Measurements from ENCODE around the gene MUC21.

The MUC21 gene

GRCh38 chr6:31031095-31031494, 47.6 kb downstream of the MUC21 start:
- TF ChIP-seq CTCF (IDR thresholded peaks at IDR 0.05) (no peak), ZFX (IDR thresholded peaks at IDR 0.05; ENCODE audit: borderline replicate concordance) (no peak)
- no peak overlapping the region for H3K27ac ChIP-seq

DNA sequence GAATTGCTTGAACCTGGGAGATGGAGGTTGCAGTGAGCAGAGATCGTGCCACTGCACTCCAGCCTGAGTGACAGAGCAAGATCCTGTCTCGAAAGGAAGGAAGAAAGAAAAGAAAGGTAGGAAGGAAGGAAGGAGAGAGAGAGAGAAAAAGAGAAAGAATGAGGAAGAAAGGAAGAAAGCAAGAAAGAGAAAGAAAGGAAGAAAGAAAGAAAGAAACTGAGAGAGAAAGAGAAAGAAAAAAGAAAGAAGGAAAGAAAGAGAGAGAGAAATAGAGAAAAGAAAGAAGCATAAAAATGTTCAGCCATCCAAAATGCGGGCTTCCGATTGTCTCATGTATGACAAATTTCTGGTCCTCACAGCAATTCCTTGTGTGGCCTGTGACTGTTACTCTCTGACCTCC, 49.6 kb downstream of the MUC21 start:
- TF ChIP-seq ZFX (IDR thresholded peaks at IDR 0.05; ENCODE audit: borderline replicate concordance) (no peak), CTCF (IDR thresholded peaks at IDR 0.05) (no peak)

DNA sequence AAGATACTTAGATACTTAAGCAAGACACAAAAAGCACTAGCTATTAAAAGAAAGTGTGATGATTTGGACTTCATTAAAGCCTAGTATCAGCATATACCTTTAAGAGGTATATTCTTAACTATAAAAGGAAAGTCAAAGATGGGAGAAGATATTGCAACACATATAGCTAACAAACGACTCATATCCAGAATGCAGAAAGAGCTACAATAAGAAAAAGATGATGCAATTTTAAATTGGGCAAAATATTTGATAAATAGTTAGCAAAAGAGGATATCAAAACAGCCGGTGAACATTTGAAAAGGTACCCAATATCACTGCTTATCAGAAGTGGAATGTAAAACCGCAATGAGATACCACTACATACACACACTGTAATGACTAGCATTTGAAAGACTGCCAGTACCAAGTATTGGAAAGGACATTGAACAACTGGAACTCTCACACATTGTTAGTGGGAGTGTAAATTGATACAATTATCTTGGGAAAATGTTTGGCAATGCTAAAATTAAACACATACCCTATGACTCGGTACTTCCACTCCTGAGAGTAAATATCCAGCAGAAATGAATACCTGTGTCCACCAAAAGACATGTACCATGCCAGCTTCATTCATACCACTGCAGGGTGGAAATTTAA, 52.5 kb downstream of the MUC21 start:
- TF ChIP-seq ZFX (IDR thresholded peaks at IDR 0.05; ENCODE audit: borderline replicate concordance) (no peak), CTCF (IDR thresholded peaks at IDR 0.05) (no peak)

More for the DNA sequence above, 49.6 kb downstream of the MUC21 start:
- H3K27ac ChIP-seq, result no peak overlapping the region

GRCh38 chr6:31037169-31037568, 53.7 kb downstream of the MUC21 start:
- no peak overlapping the region for H3K27ac ChIP-seq
- no peak for TF ChIP-seq CTCF (IDR thresholded peaks at IDR 0.05)
- TF ChIP-seq ZFX (IDR thresholded peaks at IDR 0.05; ENCODE audit: borderline replicate concordance), result no peak

More for the DNA sequence above, 52.5 kb downstream of the MUC21 start:
- no peak overlapping the region for H3K27ac ChIP-seq

GRCh38 chr6:31037682-31038081, 54.2 kb downstream of the MUC21 start:
- H3K27ac ChIP-seq, result no peak overlapping the region
- TF ChIP-seq CTCF (IDR thresholded peaks at IDR 0.05) (no peak), ZFX (IDR thresholded peaks at IDR 0.05; ENCODE audit: borderline replicate concordance) (no peak)

GRCh38 chr6:31038559-31038958, 55.0 kb downstream of the MUC21 start:
- TF ChIP-seq CTCF (IDR thresholded peaks at IDR 0.05), result no peak
- no peak for TF ChIP-seq ZFX (IDR thresholded peaks at IDR 0.05; ENCODE audit: borderline replicate concordance)
- no peak overlapping the region for H3K27ac ChIP-seq
